ENCODE data around the gene PPP6C. TPM values are rescaled to one million over a fixed set of nuclear protein-coding genes. Genes with fewer than 3 reads are reported as not detected.

Gene PPP6C
- total and polyA plus RNA-seq, 2 of the 13 experiments (the other 11 are each of a cell fraction or from before 2014, with no cell fraction given) = 18.5 to 20.9 TPM

DNA sequence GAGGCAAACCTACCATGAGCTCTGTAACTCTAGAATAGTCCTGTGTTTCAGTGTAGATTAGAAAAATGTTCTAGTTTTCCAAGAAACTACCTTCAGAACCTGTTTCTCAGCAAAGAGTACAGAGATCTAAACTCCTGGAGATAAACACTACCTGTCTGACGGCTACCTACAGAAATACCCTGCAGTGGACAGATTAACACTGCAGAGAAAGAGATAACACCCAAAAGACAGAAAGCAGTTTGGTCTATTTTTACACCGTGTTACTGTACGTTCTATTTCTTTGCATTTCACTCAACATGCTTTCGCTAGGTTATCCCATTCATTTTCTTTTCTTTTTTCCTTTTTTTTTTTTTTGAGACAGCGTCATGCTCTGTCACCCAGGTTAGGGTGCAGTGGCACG, 57.8 kb downstream of the PPP6C start:
- Histone ChIP-seq H3K4me2 (ENCODE audit: low read depth, low read length) (no peak overlapping the region), H3K79me2 (ENCODE audit: insufficient read depth, low read length) (peaks cover 3% of the 10 kb centered on the region), H3K36me3 (replicated peaks in 1 of 2; ENCODE audit: control insufficient read depth in 1 of 2, insufficient read depth in 2 of 2, low read length in 2 of 2) (no peaks in the 10 kb centered on the region), H2AFZ (ENCODE audit: low read length) (no peak overlapping the region), H4K20me1 (ENCODE audit: insufficient read depth, low read length) (no peaks in the 10 kb centered on the region), H3K4me3 (replicated peaks in 1 of 3; ENCODE audit: insufficient read depth in 1 of 3, low read depth in 2 of 3, low read length in 3 of 3) (no peak overlapping the region), H3K27me3 (ENCODE audit: control insufficient read depth in 1 of 2, insufficient read depth in 2 of 2, low read length in 2 of 2) (no peaks in the 10 kb centered on the region), H3K9me3 (ENCODE audit: low read length) (no peaks in the 10 kb centered on the region), H3K27ac (ENCODE audit: extremely low read length, insufficient read depth, low read length) (no peak overlapping the region), H3K4me1 (ENCODE audit: insufficient read depth, low read length) (no peaks in the 10 kb centered on the region), H3K9ac (ENCODE audit: insufficient read depth, low read depth, low read length) (no peak overlapping the region)
- intact Hi-C loops (cut with micrococcal nuclease; ENCODE audit: unreplicated experiment) = no loop called here
- ATAC-seq (no peak), DNase-seq (ENCODE audit: low spot score) (no peak), FAIRE-seq (no peak)
- in situ Hi-C loops (cut with HindIII; ENCODE audit: extremely low pct_ligation_motif_present, low pct_unique_long_range_greater_than_20kb) = no loop called here
- 91% methylated on average over 6 of the region's 6 CpGs for WGBS (ENCODE audit: low lambda C conversion rate)
- ChIA-PET POLR2A (interaction anchor here (1.6 kb wide), 1 partner anchor 181 kb away, joined by 4 read pairs; no protein-coding TSS in a partner anchor), CTCF (ENCODE audit: low intra/inter-chr PET ratio, low total read pairs) (no interaction called here)
- no TSS peak for BruUV-seq (replicated peaks)
- no peak for TF ChIP-seq ZNF205 (CRISPR knock-in tag; IDR thresholded peaks at IDR 0.05)
- no peak for TF ChIP-seq CEBPG (CRISPR knock-in tag; IDR thresholded peaks at IDR 0.05)
- TF ChIP-seq, protein P1, sequence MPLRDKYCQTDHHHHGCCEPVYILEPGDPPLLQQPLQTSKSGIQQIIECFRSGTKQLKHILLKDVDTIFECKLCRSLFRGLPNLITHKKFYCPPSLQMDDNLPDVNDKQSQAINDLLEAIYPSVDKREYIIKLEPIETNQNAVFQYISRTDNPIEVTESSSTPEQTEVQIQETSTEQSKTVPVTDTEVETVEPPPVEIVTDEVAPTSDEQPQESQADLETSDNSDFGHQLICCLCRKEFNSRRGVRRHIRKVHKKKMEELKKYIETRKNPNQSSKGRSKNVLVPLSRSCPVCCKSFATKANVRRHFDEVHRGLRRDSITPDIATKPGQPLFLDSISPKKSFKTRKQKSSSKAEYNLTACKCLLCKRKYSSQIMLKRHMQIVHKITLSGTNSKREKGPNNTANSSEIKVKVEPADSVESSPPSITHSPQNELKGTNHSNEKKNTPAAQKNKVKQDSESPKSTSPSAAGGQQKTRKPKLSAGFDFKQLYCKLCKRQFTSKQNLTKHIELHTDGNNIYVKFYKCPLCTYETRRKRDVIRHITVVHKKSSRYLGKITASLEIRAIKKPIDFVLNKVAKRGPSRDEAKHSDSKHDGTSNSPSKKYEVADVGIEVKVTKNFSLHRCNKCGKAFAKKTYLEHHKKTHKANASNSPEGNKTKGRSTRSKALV (CRISPR knock-in tag; IDR thresholded peaks at IDR 0.05) = no peak
- TF ChIP-seq DPF2 (CRISPR knock-in tag; IDR thresholded peaks at IDR 0.05; ENCODE audit: borderline replicate concordance, low read depth) = no peak
- no peak for TF ChIP-seq JARID2 (CRISPR knock-in tag; IDR thresholded peaks at IDR 0.05; ENCODE audit: insufficient replicate concordance)
- TF ChIP-seq ZNF83 (CRISPR knock-in tag; IDR thresholded peaks at IDR 0.05; ENCODE audit: borderline replicate concordance) = no peak
